Caki2 (cell line): ENCODE data around the gene ZNF516. TPM values are rescaled to one million over a fixed set of nuclear protein-coding genes. Genes with fewer than 3 reads are reported as not detected.

Experiments used
- DNase-seq: peaks from one replicate; pipeline ENCODE4 v3.0.0-alpha.2; 2015; ENCODE audit warnings: low read depth
- in situ Hi-C: cut with HindIII; loops from 2 replicates; pipeline ENCODE4 v1.10.0; 2016; ENCODE audit warnings: low sequenced_read_pairs, low pct_unique_long_range_greater_than_20kb, mixed read lengths
- total RNA-seq: library from RNA; depleted of rRNA; stranded (reverse); fragments of >200 nt; shearing (Covaris generic); gene quantifications from 2 replicates; pipeline ENCODE4 v1.2.3, GENCODE V29; 2014; ENCODE audit warnings: low replicate concordance

ZNF516 gene
- total RNA-seq, 1 experiment from 2014 or later = 6.1 TPM

- in situ Hi-C loops = no loop called here
- DNase-seq = no peak
Observed at GRCh38 chr18:76399613-76400391, 95.2 kb downstream of the ZNF516 start.

GRCh38 chr18:76398896-76399612 is 96.0 kb downstream of the ZNF516 start:
- in situ Hi-C loops = no loop called here
- peak; percentile 41 for DNase-seq

GRCh38 chr18:76398295-76398694 is 96.7 kb downstream of the ZNF516 start:
- in situ Hi-C loops = no loop called here

GRCh38 chr18:76397631-76398030 is 97.4 kb downstream of the ZNF516 start:
- in situ Hi-C loops = no loop called here

More at GRCh38 chr18:76398295-76398694, 96.7 kb downstream of the ZNF516 start:
- no peak for DNase-seq

GRCh38 chr18:76396792-76397191 is 98.2 kb downstream of the ZNF516 start:
- no peak for DNase-seq
- in situ Hi-C loops = no loop called here

More at GRCh38 chr18:76397631-76398030, 97.4 kb downstream of the ZNF516 start:
- DNase-seq = no peak

GRCh38 chr18:76395609-76396008 is 99.4 kb downstream of the ZNF516 start:
- no peak for DNase-seq
- in situ Hi-C loops = no loop called here

- in situ Hi-C loops = no loop called here
Observed at GRCh38 chr18:76394780-76395476, 100.1 kb downstream of the ZNF516 start.

GRCh38 chr18:76392349-76392748 is 102.7 kb downstream of the ZNF516 start:
- no peak for DNase-seq
- in situ Hi-C loops = no loop called here

More at GRCh38 chr18:76394780-76395476, 100.1 kb downstream of the ZNF516 start:
- DNase-seq = peak; percentile 2

- in situ Hi-C loops = no loop called here
- no peak for DNase-seq
Observed at GRCh38 chr18:76391746-76392145, 103.3 kb downstream of the ZNF516 start.

GRCh38 chr18:76391038-76391437 is 104.0 kb downstream of the ZNF516 start:
- no peak for DNase-seq
- in situ Hi-C loops = no loop called here

- in situ Hi-C loops = no loop called here
Observed at GRCh38 chr18:76390452-76391035, 104.5 kb downstream of the ZNF516 start.

GRCh38 chr18:76389716-76390115 is 105.3 kb downstream of the ZNF516 start:
- in situ Hi-C loops = no loop called here

More at GRCh38 chr18:76390452-76391035, 104.5 kb downstream of the ZNF516 start:
- no peak for DNase-seq

GRCh38 chr18:76388891-76389423 is 106.1 kb downstream of the ZNF516 start:
- no peak for DNase-seq
- in situ Hi-C loops = no loop called here

More at GRCh38 chr18:76389716-76390115, 105.3 kb downstream of the ZNF516 start:
- DNase-seq = no peak

- no peak for DNase-seq
- in situ Hi-C loops = no loop called here
Observed at GRCh38 chr18:76388261-76388660, 106.8 kb downstream of the ZNF516 start.

GRCh38 chr18:76387608-76388007 is 107.4 kb downstream of the ZNF516 start:
- DNase-seq = no peak
- in situ Hi-C loops = no loop called here

GRCh38 chr18:76386886-76387285 is 108.2 kb downstream of the ZNF516 start:
- in situ Hi-C loops = no loop called here
- no peak for DNase-seq

- in situ Hi-C loops = no loop called here
- DNase-seq = no peak
Observed at GRCh38 chr18:76386071-76386470, 109.0 kb downstream of the ZNF516 start.

GRCh38 chr18:76385681-76385975 is 109.4 kb downstream of the ZNF516 start:
- no peak for DNase-seq
- in situ Hi-C loops = no loop called here
